ENCODE measurements around the gene GOLGA6D.
"Not testable (repeated sequence)": the region's sequence is repeated elsewhere in the genome, so short reads cannot be mapped to it uniquely, and the experiment has no call there.

Gene GOLGA6D

GRCh38 chr15:75333654-75334419 lies 51.2 kb downstream of the GOLGA6D start:
- not testable (repeated sequence) for DNase-seq (ENCODE audit: low read depth)

- DNase-seq (ENCODE audit: low read depth): no peak
Measured at GRCh38 chr15:75335313-75335704, 52.7 kb downstream of the GOLGA6D start.

- peak; percentile 98 for DNase-seq (ENCODE audit: low read depth)
Measured at GRCh38 chr15:75335705-75336355, 53.2 kb downstream of the GOLGA6D start, which contains the start of gene COMMD4. TSS of gene COMMD4 (plus strand) at chr15:75336063. CDS start at chr15:75336090, 27 bp downstream.

- no peak for DNase-seq (ENCODE audit: low read depth)
Measured at GRCh38 chr15:75338661-75339240, 56.1 kb downstream of the GOLGA6D start.

GRCh38 chr15:75339531-75340240 lies 57.1 kb downstream of the GOLGA6D start:
- no peak for DNase-seq (ENCODE audit: low read depth)

GRCh38 chr15:75342221-75342620 lies 59.6 kb downstream of the GOLGA6D start:
- DNase-seq (ENCODE audit: low read depth): no peak

GRCh38 chr15:75343953-75344352 lies 61.3 kb downstream of the GOLGA6D start:
- DNase-seq (ENCODE audit: low read depth): not testable (repeated sequence)

Measured in ELR (cell line).